Neural cell (in vitro differentiated cells): ENCODE results near the gene PSMB7.

ENCODE experiments used
- EZH2 ChIP-seq: fragments of 200-600, 300-800 bp; shearing (Covaris generic), sonication (generic); IDR thresholded peaks from 2 replicates; pipeline ENCODE4 v1.6.1; 2014; ENCODE audit warnings: antibody characterized with exemption, low read length, borderline replicate concordance, mild to moderate bottlenecking; ENCODE audit not compliant: insufficient read depth, poor library complexity, severe bottlenecking
- POLR2AphosphoS5 ChIP-seq: IDR thresholded peaks from 2 replicates; pipeline ENCODE4 v1.6.1; 2012
- SMC3 ChIP-seq: fragments of 450-650 bp; conservative IDR thresholded peaks from 2 replicates; pipeline ENCODE4 v1.6.1; 2014; ENCODE audit warnings: antibody characterized with exemption, mild to moderate bottlenecking, moderate library complexity; ENCODE audit not compliant: poor library complexity
- TAF1 ChIP-seq: IDR thresholded peaks from 2 replicates; pipeline ENCODE4 v1.6.1; 2012; ENCODE audit warnings: low read depth
- TF ChIP-seq, protein P1 (sequence below): fragments of 450-650 bp; IDR thresholded peaks from 2 replicates; pipeline ENCODE4 v1.5.1; 2014; ENCODE audit warnings: antibody characterized with exemption, mild to moderate bottlenecking, moderate library complexity; ENCODE audit not compliant: poor library complexity, severe bottlenecking
- TF ChIP-seq, protein P2 (sequence below): IDR thresholded peaks from 2 replicates; pipeline ENCODE4 v1.6.1; 2012; ENCODE audit warnings: borderline replicate concordance

DNA sequence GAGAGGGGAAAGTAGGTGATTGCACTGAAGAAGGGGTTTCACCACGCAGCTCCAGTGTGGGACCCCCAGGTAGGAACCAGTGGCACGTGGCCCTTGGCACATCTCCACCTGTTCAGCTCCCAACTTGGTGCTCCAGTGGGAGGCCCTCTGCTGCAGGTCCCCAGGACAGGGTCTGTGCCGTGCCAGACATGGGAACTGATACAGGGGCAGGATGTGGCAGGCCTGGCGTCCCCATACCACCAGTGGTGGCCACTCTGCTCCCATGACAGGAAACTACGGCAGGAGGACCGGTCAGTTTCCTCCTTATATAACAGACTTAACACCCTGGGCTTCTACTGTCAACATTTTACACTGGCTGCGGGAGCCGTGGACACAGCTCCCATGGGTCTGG is 67.3 kb downstream of the PSMB7 start:
- TF ChIP-seq SMC3 (no peak), POLR2AphosphoS5 (no peak), EZH2 (no peak), TAF1 (no peak)
- TF ChIP-seq, protein P1, sequence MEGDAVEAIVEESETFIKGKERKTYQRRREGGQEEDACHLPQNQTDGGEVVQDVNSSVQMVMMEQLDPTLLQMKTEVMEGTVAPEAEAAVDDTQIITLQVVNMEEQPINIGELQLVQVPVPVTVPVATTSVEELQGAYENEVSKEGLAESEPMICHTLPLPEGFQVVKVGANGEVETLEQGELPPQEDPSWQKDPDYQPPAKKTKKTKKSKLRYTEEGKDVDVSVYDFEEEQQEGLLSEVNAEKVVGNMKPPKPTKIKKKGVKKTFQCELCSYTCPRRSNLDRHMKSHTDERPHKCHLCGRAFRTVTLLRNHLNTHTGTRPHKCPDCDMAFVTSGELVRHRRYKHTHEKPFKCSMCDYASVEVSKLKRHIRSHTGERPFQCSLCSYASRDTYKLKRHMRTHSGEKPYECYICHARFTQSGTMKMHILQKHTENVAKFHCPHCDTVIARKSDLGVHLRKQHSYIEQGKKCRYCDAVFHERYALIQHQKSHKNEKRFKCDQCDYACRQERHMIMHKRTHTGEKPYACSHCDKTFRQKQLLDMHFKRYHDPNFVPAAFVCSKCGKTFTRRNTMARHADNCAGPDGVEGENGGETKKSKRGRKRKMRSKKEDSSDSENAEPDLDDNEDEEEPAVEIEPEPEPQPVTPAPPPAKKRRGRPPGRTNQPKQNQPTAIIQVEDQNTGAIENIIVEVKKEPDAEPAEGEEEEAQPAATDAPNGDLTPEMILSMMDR, result no peak
- TF ChIP-seq, protein P2, sequence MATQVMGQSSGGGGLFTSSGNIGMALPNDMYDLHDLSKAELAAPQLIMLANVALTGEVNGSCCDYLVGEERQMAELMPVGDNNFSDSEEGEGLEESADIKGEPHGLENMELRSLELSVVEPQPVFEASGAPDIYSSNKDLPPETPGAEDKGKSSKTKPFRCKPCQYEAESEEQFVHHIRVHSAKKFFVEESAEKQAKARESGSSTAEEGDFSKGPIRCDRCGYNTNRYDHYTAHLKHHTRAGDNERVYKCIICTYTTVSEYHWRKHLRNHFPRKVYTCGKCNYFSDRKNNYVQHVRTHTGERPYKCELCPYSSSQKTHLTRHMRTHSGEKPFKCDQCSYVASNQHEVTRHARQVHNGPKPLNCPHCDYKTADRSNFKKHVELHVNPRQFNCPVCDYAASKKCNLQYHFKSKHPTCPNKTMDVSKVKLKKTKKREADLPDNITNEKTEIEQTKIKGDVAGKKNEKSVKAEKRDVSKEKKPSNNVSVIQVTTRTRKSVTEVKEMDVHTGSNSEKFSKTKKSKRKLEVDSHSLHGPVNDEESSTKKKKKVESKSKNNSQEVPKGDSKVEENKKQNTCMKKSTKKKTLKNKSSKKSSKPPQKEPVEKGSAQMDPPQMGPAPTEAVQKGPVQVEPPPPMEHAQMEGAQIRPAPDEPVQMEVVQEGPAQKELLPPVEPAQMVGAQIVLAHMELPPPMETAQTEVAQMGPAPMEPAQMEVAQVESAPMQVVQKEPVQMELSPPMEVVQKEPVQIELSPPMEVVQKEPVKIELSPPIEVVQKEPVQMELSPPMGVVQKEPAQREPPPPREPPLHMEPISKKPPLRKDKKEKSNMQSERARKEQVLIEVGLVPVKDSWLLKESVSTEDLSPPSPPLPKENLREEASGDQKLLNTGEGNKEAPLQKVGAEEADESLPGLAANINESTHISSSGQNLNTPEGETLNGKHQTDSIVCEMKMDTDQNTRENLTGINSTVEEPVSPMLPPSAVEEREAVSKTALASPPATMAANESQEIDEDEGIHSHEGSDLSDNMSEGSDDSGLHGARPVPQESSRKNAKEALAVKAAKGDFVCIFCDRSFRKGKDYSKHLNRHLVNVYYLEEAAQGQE, result no peak
